Measurements from ENCODE around the gene PROB1. TPM values are rescaled to one million over a fixed set of nuclear protein-coding genes. Genes with fewer than 3 reads are reported as not detected.

Gene PROB1
- total RNA-seq, 1 donor from 2014 or later = 1.9 TPM

DNA sequence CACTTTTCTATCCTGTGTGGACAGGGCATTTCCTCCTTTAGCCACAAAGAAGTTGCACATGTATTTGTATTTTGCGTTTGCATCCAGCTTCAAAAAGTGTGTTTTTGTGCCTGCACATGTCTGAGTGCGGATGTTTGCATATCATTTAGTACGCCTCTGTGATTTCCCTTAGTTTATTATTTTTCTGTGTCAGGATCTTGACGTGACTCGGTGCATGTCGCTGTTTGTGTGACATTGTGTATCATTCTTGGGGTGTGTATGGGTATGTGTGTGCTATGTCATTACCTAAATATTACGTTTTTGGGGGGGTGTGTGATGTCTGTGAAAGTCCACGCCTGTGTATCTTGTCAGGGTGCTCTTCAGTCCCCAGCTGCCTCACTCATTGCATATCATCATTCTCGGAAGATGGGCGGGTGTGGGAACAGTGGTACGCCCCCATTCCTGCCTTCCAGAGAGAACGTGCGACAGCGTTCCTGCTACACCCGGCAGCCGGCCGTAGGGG is 53.7 kb downstream of the PROB1 start:
- Histone ChIP-seq H3K36me3 (no peaks in the 10 kb centered on the region), H3K4me1 (peaks cover 21% of the 10 kb centered on the region), H3K27me3 (no peaks in the 10 kb centered on the region), H3K9me3 (no peaks in the 10 kb centered on the region), H3K27ac (no peak overlapping the region), H3K4me3 (peak overlapping the region; percentile 90)
- ATAC-seq (no peak), DNase-seq (no peak)
- intact Hi-C loops (cut with DNase I) = no loop called here
- TF ChIP-seq, protein P1, sequence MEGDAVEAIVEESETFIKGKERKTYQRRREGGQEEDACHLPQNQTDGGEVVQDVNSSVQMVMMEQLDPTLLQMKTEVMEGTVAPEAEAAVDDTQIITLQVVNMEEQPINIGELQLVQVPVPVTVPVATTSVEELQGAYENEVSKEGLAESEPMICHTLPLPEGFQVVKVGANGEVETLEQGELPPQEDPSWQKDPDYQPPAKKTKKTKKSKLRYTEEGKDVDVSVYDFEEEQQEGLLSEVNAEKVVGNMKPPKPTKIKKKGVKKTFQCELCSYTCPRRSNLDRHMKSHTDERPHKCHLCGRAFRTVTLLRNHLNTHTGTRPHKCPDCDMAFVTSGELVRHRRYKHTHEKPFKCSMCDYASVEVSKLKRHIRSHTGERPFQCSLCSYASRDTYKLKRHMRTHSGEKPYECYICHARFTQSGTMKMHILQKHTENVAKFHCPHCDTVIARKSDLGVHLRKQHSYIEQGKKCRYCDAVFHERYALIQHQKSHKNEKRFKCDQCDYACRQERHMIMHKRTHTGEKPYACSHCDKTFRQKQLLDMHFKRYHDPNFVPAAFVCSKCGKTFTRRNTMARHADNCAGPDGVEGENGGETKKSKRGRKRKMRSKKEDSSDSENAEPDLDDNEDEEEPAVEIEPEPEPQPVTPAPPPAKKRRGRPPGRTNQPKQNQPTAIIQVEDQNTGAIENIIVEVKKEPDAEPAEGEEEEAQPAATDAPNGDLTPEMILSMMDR (IDR thresholded peaks at IDR 0.05) = no peak

Other genes starting within 250 kb of the PROB1 start
- gene SIL1, start 196.7 kb downstream of the PROB1 start, total RNA-seq = 56.9 TPM
- gene MATR3, start 101.4 kb downstream of the PROB1 start, total RNA-seq = 197 TPM
- 70.0 TPM for gene PAIP2, start 53.2 kb downstream of the PROB1 start, total RNA-seq
- gene SLC23A1, start 11.8 kb downstream of the PROB1 start, total RNA-seq = not detected
- gene MZB1, start 5.2 kb downstream of the PROB1 start, total RNA-seq = 5.2 TPM
- gene SPATA24, start 9.0 kb upstream of the PROB1 start, total RNA-seq = 4.5 TPM
- gene DNAJC18, start 44.4 kb upstream of the PROB1 start, total RNA-seq = 11.9 TPM
- gene ECSCR, start 67.6 kb upstream of the PROB1 start, total RNA-seq = 47.2 TPM
- gene SMIM33, start 75.9 kb upstream of the PROB1 start, total RNA-seq = not detected
- gene STING1, start 87.7 kb upstream of the PROB1 start, total RNA-seq = 102 TPM
- gene UBE2D2, start 166.2 kb upstream of the PROB1 start, total RNA-seq = 95.9 TPM